ENCODE measurements around the gene SORCS1.
A peak's percentile ranks its signal among the peaks of the same experiment; 100 is the strongest.

SORCS1 gene

GRCh38 chr10:106707657-106708056 lies 456.8 kb downstream of the SORCS1 start:
- no peak for DNase-seq (ENCODE audit: low read depth)
- H3K4me3 ChIP-seq (ENCODE audit: low read length) = no peak overlapping the region
- TF ChIP-seq CTCF (conservative IDR thresholded peaks at IDR 0.05; ENCODE audit: low read depth, low read length) = no peak

GRCh38 chr10:106706127-106706526 lies 458.4 kb downstream of the SORCS1 start:
- no peak overlapping the region for H3K4me3 ChIP-seq (ENCODE audit: low read length)
- no peak for TF ChIP-seq CTCF (conservative IDR thresholded peaks at IDR 0.05; ENCODE audit: low read depth, low read length)
- DNase-seq (ENCODE audit: low read depth) = no peak

GRCh38 chr10:106705681-106706100 lies 458.8 kb downstream of the SORCS1 start:
- H3K4me3 ChIP-seq (ENCODE audit: low read length) = no peak overlapping the region
- peak; percentile 12 for DNase-seq (ENCODE audit: low read depth)
- peak; percentile 76 for TF ChIP-seq CTCF (conservative IDR thresholded peaks at IDR 0.05; ENCODE audit: low read depth, low read length)

GRCh38 chr10:106696239-106696638 lies 468.3 kb downstream of the SORCS1 start:
- no peak for TF ChIP-seq CTCF (conservative IDR thresholded peaks at IDR 0.05; ENCODE audit: low read depth, low read length)
- DNase-seq (ENCODE audit: low read depth) = no peak

GRCh38 chr10:106694696-106695095 lies 469.8 kb downstream of the SORCS1 start:
- no peak for DNase-seq (ENCODE audit: low read depth)
- no peak for TF ChIP-seq CTCF (conservative IDR thresholded peaks at IDR 0.05; ENCODE audit: low read depth, low read length)
- no peak overlapping the region for H3K4me3 ChIP-seq (ENCODE audit: low read length)

More at GRCh38 chr10:106696239-106696638, 468.3 kb downstream of the SORCS1 start:
- no peak overlapping the region for H3K4me3 ChIP-seq (ENCODE audit: low read length)

GRCh38 chr10:106682175-106682574 lies 482.3 kb downstream of the SORCS1 start:
- no peak for TF ChIP-seq CTCF (conservative IDR thresholded peaks at IDR 0.05; ENCODE audit: low read depth, low read length)
- DNase-seq (ENCODE audit: low read depth) = no peak

GRCh38 chr10:106680061-106680460 lies 484.4 kb downstream of the SORCS1 start:
- no peak for DNase-seq (ENCODE audit: low read depth)
- no peak for TF ChIP-seq CTCF (conservative IDR thresholded peaks at IDR 0.05; ENCODE audit: low read depth, low read length)
- H3K4me3 ChIP-seq (ENCODE audit: low read length) = no peak overlapping the region

More at GRCh38 chr10:106682175-106682574, 482.3 kb downstream of the SORCS1 start:
- H3K4me3 ChIP-seq (ENCODE audit: low read length) = no peak overlapping the region

Data from retinal pigment epithelial cell (primary cell).